GM18519 (cell line): ENCODE measurements around the gene DCTN1.

Source experiments
- ATAC-seq: cut with Tn5 transposase; IDR thresholded peaks from one replicate; pipeline ENCODE4 v1.9.1; 2021; ENCODE audit warnings: mild to moderate bottlenecking, moderate library complexity; ENCODE audit not compliant: unreplicated experiment, low FRiP score

Gene DCTN1

GRCh38 chr2:74414881-74415761 is 35.0 kb upstream of the DCTN1 start:
- ATAC-seq: no peak

DNA sequence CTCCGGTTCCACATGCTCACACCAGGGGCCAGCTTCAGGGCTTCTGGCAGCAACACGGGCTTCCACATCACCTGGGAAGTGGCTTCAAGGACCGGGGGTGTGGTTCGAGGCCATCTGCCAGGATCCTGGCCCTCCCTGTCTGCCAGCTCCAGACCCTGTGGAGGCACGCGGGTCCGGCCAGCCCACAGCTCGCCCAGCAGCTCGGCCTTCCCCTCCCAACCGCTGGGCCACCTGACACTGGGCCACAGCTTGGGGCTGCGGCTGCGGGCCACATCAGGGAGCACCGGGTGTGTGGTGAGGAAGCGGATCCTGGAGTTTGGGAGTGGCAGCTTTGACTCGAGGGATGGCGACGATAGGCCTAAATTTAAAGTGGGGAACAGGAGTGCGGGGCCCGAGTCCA is 34.3 kb upstream of the DCTN1 start:
- ATAC-seq: no peak

DNA sequence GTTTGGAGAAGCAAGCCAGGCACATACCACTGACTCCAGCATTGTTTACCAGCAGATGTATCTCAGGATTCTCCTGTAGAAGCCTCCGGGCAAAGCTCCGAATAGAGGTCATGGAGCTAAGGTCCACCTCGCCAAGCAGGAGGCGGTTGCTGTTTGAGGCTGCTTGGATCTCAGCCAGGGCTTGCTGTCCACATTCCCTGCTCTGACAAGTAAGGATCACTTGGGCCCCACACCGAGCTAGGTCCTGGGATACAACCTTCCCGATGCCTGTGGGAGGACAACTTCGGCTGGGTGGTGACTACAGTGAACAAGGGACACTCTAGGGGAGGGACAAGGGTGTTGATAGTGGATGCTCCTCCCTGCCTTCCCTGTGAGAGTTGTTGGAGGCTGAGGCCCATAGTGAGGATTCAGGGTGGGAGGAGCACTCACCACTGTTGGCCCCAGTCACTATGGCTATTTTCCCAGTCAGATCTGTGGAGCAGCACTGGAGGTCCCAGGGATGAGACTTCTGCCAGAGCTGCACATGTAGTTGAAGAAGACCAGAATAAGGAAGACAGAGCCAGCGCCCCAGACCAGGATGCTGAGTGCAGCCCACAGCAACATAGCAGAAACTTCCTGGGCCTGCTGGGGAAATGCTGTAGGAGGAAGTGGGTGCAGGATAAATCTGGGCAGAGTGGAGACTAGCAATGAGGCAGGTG is 33.0 kb upstream of the DCTN1 start:
- no peak for ATAC-seq

GRCh38 chr2:74407682-74408081 is 27.6 kb upstream of the DCTN1 start:
- ATAC-seq: no peak

DNA sequence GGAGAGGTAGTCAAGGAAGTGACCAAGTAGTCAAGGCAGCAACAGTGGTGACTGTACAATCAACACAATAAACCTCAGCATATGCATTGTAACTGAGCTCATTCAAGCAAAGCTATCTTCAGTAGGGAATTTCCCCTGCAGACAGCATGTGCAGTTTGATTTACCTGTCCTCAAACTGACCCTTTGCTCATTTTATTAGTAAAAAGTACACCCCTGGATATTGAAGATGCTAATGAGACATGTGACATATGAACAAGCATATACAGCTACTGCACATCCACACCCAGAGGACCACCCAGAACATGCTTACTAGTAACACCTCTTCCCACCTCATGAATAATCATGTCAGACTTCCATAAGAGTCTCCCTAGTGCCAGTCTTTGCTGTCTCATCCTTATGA is 25.9 kb upstream of the DCTN1 start:
- peak; percentile 73 for ATAC-seq

DNA sequence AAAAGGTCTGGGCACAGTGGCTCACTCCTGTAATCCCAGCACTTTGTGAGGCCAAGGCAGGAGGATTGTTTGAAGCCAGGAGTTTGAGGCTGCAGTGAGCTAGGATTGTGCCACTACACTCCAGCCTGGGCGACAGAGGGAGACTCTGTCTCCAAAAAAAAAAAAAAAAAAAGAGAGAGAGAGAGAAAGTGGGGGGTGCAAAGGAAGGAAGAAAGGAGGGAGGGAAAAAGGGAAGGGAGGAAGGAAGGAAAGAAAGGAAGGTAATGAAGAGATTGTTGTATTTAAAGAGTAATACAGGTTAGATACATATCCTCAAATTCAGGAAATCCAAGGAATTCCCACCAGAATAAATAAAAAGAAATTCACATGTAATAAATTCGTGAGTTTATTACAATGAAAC is 21.8 kb upstream of the DCTN1 start:
- ATAC-seq: no peak

DNA sequence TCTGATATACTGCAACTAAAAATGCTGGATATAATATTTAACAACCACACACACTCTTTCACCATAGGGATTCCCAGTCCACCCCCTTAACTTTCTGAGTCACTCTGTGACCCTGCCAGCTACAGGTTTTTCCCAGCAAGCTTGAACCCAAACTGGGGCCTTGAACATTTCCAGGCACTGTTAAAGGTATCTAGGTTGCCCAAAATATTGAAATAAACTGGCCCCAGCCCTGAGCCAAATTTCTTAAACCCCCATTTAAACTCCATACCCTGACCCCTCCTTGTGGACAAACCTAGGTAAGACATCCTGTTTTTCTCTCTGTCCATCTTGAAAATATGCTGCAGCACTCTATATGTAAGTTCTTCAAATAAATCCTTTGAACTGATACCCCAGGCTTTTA is 19.7 kb upstream of the DCTN1 start:
- ATAC-seq: no peak

DNA sequence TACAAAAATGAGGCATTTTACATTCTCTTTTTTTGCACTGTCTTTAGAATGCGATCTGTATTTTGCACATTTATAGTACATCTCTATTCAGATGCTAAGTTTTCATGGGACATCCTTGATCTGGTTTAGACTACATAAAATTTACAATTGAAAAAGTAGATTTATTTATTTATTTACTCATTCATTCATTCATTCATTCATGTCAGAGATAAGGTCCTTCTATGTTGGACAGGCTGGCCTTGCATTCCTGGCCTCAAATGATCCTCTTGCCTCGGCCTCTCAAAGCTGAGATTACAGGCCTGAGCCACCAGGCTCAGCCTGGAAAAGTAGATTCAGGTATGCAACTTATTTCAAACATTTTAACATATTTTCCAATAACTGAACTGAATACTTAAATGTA is 16.0 kb upstream of the DCTN1 start:
- ATAC-seq: no peak

DNA sequence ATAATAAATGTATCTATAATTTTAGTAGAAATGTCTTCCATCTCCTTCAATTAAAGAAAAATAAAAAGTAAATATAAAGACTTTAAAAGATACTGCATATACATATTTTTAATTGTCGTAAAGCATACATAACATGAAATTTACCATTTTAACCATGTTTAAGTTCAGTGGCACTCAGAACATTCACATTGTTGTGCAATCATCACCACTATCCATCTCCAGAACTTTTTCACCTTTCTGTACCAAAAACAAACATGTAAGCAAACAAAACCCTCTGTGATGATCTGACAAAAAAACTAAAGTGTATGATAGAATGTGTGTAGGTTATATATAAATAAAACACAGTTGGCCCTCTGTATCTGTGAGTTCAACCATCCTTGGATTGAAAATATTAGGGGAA is 13.4 kb upstream of the DCTN1 start:
- no peak for ATAC-seq

DNA sequence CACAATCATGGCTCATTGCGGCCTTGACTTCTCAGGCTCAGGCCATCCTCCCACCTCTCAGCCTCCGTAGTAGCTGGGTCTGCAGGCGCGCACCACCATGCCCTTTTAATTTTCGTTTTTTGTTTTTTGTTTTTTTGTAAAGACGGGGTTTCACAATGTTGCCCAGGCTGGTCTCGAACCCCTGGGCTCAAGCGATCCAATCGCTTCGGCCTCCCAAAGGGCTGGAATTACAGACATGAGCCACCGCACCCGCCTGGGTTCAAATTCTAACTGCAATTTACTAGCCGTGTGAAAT is 12.3 kb upstream of the DCTN1 start:
- ATAC-seq: no peak

- ATAC-seq: no peak
These were observed 11.7 kb upstream of the DCTN1 start for GRCh38 chr2:74391580-74392448.

DNA sequence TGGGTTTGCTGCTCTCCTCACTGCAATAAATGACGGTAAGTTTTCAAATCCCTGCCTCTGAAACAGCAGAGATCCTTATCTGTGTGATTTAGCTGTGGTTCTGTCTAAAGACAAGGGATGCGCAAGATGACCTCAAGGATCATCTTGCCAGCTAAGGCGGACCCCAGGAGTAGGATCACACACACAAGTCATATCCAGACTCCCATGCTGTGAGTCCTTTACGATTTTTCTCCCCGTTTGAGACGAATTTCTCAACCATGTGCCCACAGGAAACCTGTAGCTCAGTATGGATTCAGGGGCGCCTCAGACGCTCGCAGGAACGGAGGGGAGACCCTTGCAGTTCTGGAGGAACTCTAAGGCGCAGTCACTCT is 11.1 kb upstream of the DCTN1 start:
- ATAC-seq: no peak

DNA sequence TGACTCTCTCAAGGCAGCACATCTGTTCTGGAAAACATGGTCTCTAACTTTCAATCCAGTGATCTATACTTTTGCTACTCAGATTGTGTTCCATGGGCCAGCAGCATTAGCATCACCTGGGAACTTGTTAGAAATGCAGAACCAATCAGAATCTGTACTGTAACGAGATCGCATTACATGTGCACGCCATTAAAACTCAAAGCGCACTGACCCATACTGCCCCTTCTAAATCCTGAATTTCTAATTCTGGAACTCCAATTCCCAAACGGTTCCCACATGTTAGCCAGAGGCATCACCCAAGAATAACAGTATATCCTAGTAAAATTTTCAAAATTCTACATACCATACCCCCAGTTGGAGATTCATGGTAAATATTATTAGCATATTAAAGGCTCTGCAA is 10.5 kb upstream of the DCTN1 start:
- ATAC-seq: no peak

DNA sequence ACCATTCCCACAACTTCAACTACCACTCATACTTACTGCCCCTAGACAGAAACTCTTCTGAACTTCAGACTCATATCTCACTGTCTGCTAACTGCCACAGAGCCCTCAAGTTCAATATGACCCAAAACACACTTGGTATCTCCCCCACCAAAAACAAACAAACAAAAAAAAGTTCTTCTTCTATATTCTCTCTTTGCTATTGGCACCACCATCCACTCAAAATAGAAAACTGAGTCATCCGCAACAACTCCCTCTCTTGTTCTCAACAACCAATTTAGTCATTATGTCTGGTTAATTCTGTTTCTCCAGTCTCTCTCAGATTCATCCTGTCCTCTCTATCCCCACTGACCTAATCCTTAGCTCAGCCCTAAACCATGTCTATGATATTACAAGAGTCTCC is 7.2 kb upstream of the DCTN1 start:
- ATAC-seq: no peak

DNA sequence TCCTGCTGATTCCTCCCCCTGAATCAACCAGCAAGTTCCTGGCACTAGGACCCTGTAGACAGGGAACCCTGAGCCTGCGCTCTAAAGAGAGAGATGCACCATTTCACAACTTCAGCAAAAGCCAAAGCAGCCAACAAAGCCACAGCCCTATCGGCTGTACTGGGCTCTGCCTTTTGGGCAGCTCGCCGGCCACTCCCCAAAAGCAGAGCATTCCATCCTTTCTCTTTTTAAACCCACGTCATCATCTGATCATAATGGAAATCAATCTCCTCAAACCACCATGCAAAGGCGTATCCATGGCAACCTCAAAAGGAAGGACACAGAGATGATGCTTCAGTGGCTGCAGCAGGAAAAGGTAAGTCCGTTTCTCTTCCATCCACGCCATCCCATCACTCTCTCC is 5.3 kb upstream of the DCTN1 start:
- no peak for ATAC-seq

DNA sequence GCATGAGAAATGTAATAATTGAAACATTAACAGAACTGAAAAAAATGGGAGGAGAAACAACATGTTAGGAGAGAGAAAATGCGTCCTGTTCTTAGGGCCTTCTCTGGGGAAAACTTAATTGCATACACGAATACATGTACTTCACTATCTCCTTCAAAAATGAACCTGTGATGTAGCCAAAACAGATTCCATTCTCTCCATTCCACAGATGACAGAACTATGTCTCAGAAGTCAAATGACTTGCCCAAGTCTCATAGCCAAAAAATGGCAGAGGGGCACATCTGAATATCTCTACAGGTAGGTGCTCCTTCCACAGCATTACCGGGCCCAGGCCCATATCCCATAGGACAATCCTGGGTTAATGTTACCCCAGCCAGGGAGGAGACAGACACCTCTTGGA is 3.9 kb upstream of the DCTN1 start:
- ATAC-seq: no peak

- no peak for ATAC-seq
These were observed 3.1 kb upstream of the DCTN1 start for GRCh38 chr2:74383254-74383653.

- ATAC-seq: no peak
These were observed 1.6 kb upstream of the DCTN1 start for GRCh38 chr2:74381751-74382150.

GRCh38 chr2:74378007-74378406 is 2.1 kb downstream of the DCTN1 start:
- no peak for ATAC-seq

- ATAC-seq: no peak
These were observed 4.3 kb downstream of the DCTN1 start for GRCh38 chr2:74375838-74376237.

- ATAC-seq: no peak
These were observed 5.5 kb downstream of the DCTN1 start for GRCh38 chr2:74374509-74375205.
